GM12878 (cell line): ENCODE results near the gene DNTT. TPM values are rescaled to one million over a fixed set of nuclear protein-coding genes. Genes with fewer than 3 reads are reported as not detected.

Experiments used
- ATAC-seq: fragments of 200-7000 bp; cut with Tn5 transposase; 3 replicates; pipeline ENCODE4 v1.9.1; 2020; ENCODE audit warnings: mild to moderate bottlenecking, moderate library complexity
- BruUV-seq: library from RNA; stranded (reverse); fragments of 400-500 nt; replicated peaks from 2 replicates; lab custom pipeline; 2021; lab: Mats Ljungman, UMichigan
- CTCF ChIA-PET: fragments of 300-600 bp; sonication (Branson Sonifier 250); formaldehyde crosslinking; extraction: SDS; loops from one replicate; lab custom pipeline; 2021; ENCODE audit warnings: inconsistent platforms; lab: Yijun Ruan, JAX
- POLR2A ChIA-PET: fragments of 350-600 bp; formaldehyde crosslinking; extraction: SDS; loops from one replicate; lab custom pipeline; 2021; ENCODE audit warnings: inconsistent platforms; lab: Charles Lee
- RAD21 ChIA-PET: fragments of 300-600 bp; sonication (Branson Sonifier 250); formaldehyde crosslinking; loops from one replicate; lab custom pipeline; 2023; ENCODE audit warnings: antibody characterized with exemption; ENCODE audit not compliant: unreplicated experiment; lab: Charles Lee
- SMC1A ChIA-PET: fragments of 300-600 bp; sonication (Branson Sonifier 250); formaldehyde crosslinking; loops from one replicate; lab custom pipeline; 2023; ENCODE audit not compliant: unreplicated experiment, uncharacterized antibody; lab: Charles Lee
- DNase-seq: peaks from one replicate; pipeline ENCODE4 v3.0.0-alpha.2; 2011; ENCODE audit warnings: low read depth, low spot score
- FAIRE-seq: peaks from 3 replicates; lab custom pipeline; 2011; peaks lifted over from hg19 to GRCh38; lab: Jason Lieb, UNC
- H2AFZ ChIP-seq: 2 replicates; pipeline ENCODE4 v1.6.0; 2011; ENCODE audit warnings: low read depth, low read length, control low read depth; ENCODE audit not compliant: control insufficient read depth
- H3K27ac ChIP-seq: 2 replicates; pipeline ENCODE4 v1.5.1; 2011; ENCODE audit warnings: control low read depth; ENCODE audit not compliant: control insufficient read depth, insufficient read depth
- H3K27me3 ChIP-seq, 2 experiments: replicated peaks in 1 of 2; 2 replicates each; pipeline versions ENCODE4 v1.6.0 to v1.6.1; 2011; ENCODE audit warnings: low read length in 1 of 2; ENCODE audit not compliant: control insufficient read depth in 2 of 2, insufficient read depth in 2 of 2
- H3K36me3 ChIP-seq, 2 experiments: 2 replicates each; pipeline ENCODE4 v1.5.1; 2011; ENCODE audit warnings: low read length in 1 of 2; ENCODE audit not compliant: control insufficient read depth in 2 of 2, insufficient read depth in 2 of 2
- H3K4me1 ChIP-seq: 2 replicates; pipeline ENCODE4 v1.6.1; 2011; ENCODE audit warnings: mild to moderate bottlenecking, low read length, moderate library complexity, mixed read lengths; ENCODE audit not compliant: control insufficient read depth, insufficient read depth
- H3K4me2 ChIP-seq: 2 replicates; pipeline ENCODE4 v1.6.0; 2011; ENCODE audit warnings: control low read depth; ENCODE audit not compliant: control insufficient read depth, insufficient read depth
- H3K4me3 ChIP-seq: fragments of 200-600 bp; sonication (generic); 2 replicates; pipeline ENCODE4 v1.5.1; 2016
- H3K79me2 ChIP-seq: 2 replicates; pipeline ENCODE4 v1.6.0; 2011; ENCODE audit warnings: low read length; ENCODE audit not compliant: control insufficient read depth, insufficient read depth
- H3K9ac ChIP-seq: 2 replicates; pipeline ENCODE4 v1.8.0; 2011; ENCODE audit warnings: low read length, control low read depth, mixed read lengths; ENCODE audit not compliant: control insufficient read depth, insufficient read depth
- H3K9me3 ChIP-seq: replicated peaks from 3 replicates; pipeline ENCODE4 v1.5.1; 2011; ENCODE audit warnings: mild to moderate bottlenecking, low read length; ENCODE audit not compliant: control insufficient read depth, insufficient read depth
- H4K20me1 ChIP-seq: 2 replicates; pipeline ENCODE4 v1.6.0; 2011; ENCODE audit not compliant: control insufficient read depth, insufficient read depth
- BCL11A ChIP-seq: IDR thresholded peaks from 2 replicates; pipeline ENCODE4 v1.6.1; 2011; ENCODE audit warnings: low read depth, low read length
- FOXK2 ChIP-seq: fragments of 450-650 bp; IDR thresholded peaks from 2 replicates; pipeline ENCODE4 v1.6.1; 2017; ENCODE audit warnings: mild to moderate bottlenecking, moderate library complexity
- NBN ChIP-seq: fragments of 450-650 bp; IDR thresholded peaks from 2 replicates; pipeline ENCODE4 v1.6.1; 2016
- SMARCA5 ChIP-seq: fragments of 450-650 bp; IDR thresholded peaks from 2 replicates; pipeline ENCODE4 v1.6.1; 2017; ENCODE audit warnings: mild to moderate bottlenecking
- USF2 ChIP-seq: IDR thresholded peaks from 2 replicates; pipeline ENCODE4 v1.6.1; 2011; ENCODE audit warnings: low read depth, low read length, improper control_type of control experiment, borderline replicate concordance
- ZNF592 ChIP-seq: fragments of 450-650 bp; IDR thresholded peaks from 2 replicates; pipeline ENCODE4 v1.6.1; 2017; ENCODE audit warnings: mild to moderate bottlenecking, moderate library complexity
- WGBS: methylation state at CpG from one replicate; pipeline ENCODE4 v1.1.6; 2016; ENCODE audit warnings: low lambda C conversion rate; ENCODE audit not compliant: insufficient replicate concordance, insufficient coverage; ENCODE audit errors: missing lambda C conversion rate; 5-methylcytosine and 5-hydroxymethylcytosine counted together
- in situ Hi-C: fragments of 300-500 bp; cut with MboI; formaldehyde crosslinking; loops from 9 replicates; pipeline ENCODE4 v1.14.3; 2018; ENCODE audit warnings: mixed read lengths
- intact Hi-C: fragments of 100-400 bp; cut with micrococcal nuclease; formaldehyde crosslinking; loops from one replicate; pipeline ENCODE4 v1.14.2; 2022; ENCODE audit not compliant: unreplicated experiment
- polyA plus RNA-seq, 11 experiments: library from polyadenylated mRNA; depleted of rRNA in 4 of 11; unstranded in 6 of 11; stranded (reverse) in 5 of 11; fragments of >200 nt; fragmentation: Nextera tagmentation in 4 of 11; fragmentation: Illumina TruSeq in 1 of 11; extraction: Ambion mirVana in 4 of 11; extraction: Trizol in 1 of 11; gene quantifications; 1 replicate in 1 of 11; 2 replicates in 10 of 11; pipeline versions ENCODE4 v1.2.1 to v1.2.3, GENCODE V29; 2011 to 2016; ENCODE audit warnings: inconsistent platforms in 2 of 11, missing spikeins in 2 of 11, low read depth in 1 of 11
- total RNA-seq, 4 experiments: library from RNA; depleted of rRNA in 3 of 4; stranded (reverse); fragments of >200 nt in 3 of 4; fragmentation: Illumina TruSeq in 1 of 4; extraction: Trizol in 1 of 4; gene quantifications; 2 replicates each; pipeline versions ENCODE4 v1.2.1 to v1.2.3, GENCODE V29; 2013 to 2021

DNTT gene
- total and polyA plus RNA-seq, 10 of the 15 experiments (the other 5 are each of a cell fraction or from before 2014, with no cell fraction given): 0.06 to 0.13 (median 0.09) TPM; not detected in 5

GRCh38 chr10:96283756-96284155, 20.5 kb upstream of the DNTT start:
- intact Hi-C loops: no loop called here

More at GRCh38 chr10:96283756-96284155, 20.5 kb upstream of the DNTT start:
- Histone ChIP-seq H3K9me3 (no peaks in the 10 kb centered on the region; the same call in 2 of the 3 replicates), H3K4me3 (no peak overlapping the region), H4K20me1 (no peaks in the 10 kb centered on the region), H3K79me2 (peaks cover 3% of the 10 kb centered on the region; the same call in 1 of the 2 replicates), H2AFZ (no peak overlapping the region), H3K4me2 (no peak overlapping the region), H3K4me1 (peaks cover 21% of the 10 kb centered on the region), H3K9ac (no peak overlapping the region), H3K36me3 (no peaks in the 10 kb centered on the region), H3K27ac (no peak overlapping the region), H3K27me3 (no peaks in the 10 kb centered on the region)
- FAIRE-seq (no peak), ATAC-seq (no peak), DNase-seq (no peak)
- POLR2A ChIA-PET: interaction anchor here (5.0 kb wide), 1 partner anchor 10 kb away, joined by 174 read pairs; the partner anchor contains the start of gene BLNK
- TF ChIP-seq ZNF592 (no peak), NBN (no peak), USF2 (no peak), BCL11A (no peak), FOXK2 (no peak), SMARCA5 (no peak)
- SMC1A ChIA-PET: interaction anchor here (2.0 to 6.1 kb wide), 3 partner anchors 12 to 54 kb away, joined by 6 to 305 read pairs (median 45); partner anchors contain the start of gene BLNK
- 87% methylated on average over 6 of the region's 6 CpGs for WGBS
- RAD21 ChIA-PET: interaction anchor here (1.1 to 5.1 kb wide), 3 partner anchors 9 to 53 kb away, joined by 3 to 256 read pairs (median 66); partner anchors contain the start of gene BLNK
- in situ Hi-C loops: no loop called here
- no TSS peak for BruUV-seq
- CTCF ChIA-PET: interaction anchor here (1.4 to 5.3 kb wide), 2 partner anchors 11 to 54 kb away, joined by 3 to 102 read pairs; partner anchors contain the start of gene BLNK
